ENCODE data around the gene CACNB2. TPM values are rescaled to one million over a fixed set of nuclear protein-coding genes. Genes with fewer than 3 reads are reported as not detected.
"Not testable (repeated sequence)": the region's sequence is repeated elsewhere in the genome, so short reads cannot be mapped to it uniquely, and the experiment has no call there.

CACNB2 gene
- total and polyA plus RNA-seq, 10 of the 15 experiments (the other 5 are each of a cell fraction or from before 2014, with no cell fraction given) = 0.62 to 8.1 (median 1.2) TPM

GRCh38 chr10:18204039-18204835, 64.0 kb downstream of the CACNB2 start:
- Histone ChIP-seq H3K4me1 (ENCODE audit: control insufficient read depth, insufficient read depth, low read length) (no peaks in the 10 kb centered on the region), H3K27me3 (replicated peaks in 1 of 2; ENCODE audit: control insufficient read depth in 2 of 2, insufficient read depth in 2 of 2, low read length in 1 of 2) (no peaks in the 10 kb centered on the region), H4K20me1 (ENCODE audit: control insufficient read depth, insufficient read depth) (no peaks in the 10 kb centered on the region), H3K9me3 (replicated peaks; ENCODE audit: control insufficient read depth, insufficient read depth, low read length) (no peaks in the 10 kb centered on the region), H3K4me3 (no peak overlapping the region), H3K36me3 (ENCODE audit: control insufficient read depth in 2 of 2, insufficient read depth in 2 of 2, low read length in 1 of 2) (no peaks in the 10 kb centered on the region), H3K9ac (ENCODE audit: control insufficient read depth, insufficient read depth, low read length) (no peak overlapping the region), H2AFZ (ENCODE audit: control insufficient read depth, low read depth, low read length) (no peak overlapping the region), H3K79me2 (ENCODE audit: control insufficient read depth, insufficient read depth, low read length) (no peaks in the 10 kb centered on the region), H3K27ac (ENCODE audit: control insufficient read depth, insufficient read depth) (no peak overlapping the region), H3K4me2 (ENCODE audit: control insufficient read depth, insufficient read depth) (no peak overlapping the region)
- WGBS (ENCODE audit: insufficient coverage, insufficient replicate concordance, low lambda C conversion rate, missing lambda C conversion rate) = 22% methylated on average over 6 of the region's 6 CpGs
- DNase-seq (ENCODE audit: low read depth, low spot score) (no peak), FAIRE-seq (no peak), ATAC-seq (no peak; the same call in 2 of the 3 replicates)
- no peak for TF ChIP-seq NFYB (IDR thresholded peaks at IDR 0.05; ENCODE audit: insufficient read depth, low read depth, low read length)
- ChIA-PET RAD21 (ENCODE audit: unreplicated experiment) (no interaction called here), SMC1A (ENCODE audit: uncharacterized antibody, unreplicated experiment) (no interaction called here), CTCF (interaction anchor here (1.6 kb wide), 1 partner anchor 10 kb away, joined by 6 read pairs; no protein-coding TSS in a partner anchor), POLR2A (no interaction called here)
- BruUV-seq (replicated peaks) = no TSS peak
- intact Hi-C loops (cut with micrococcal nuclease; ENCODE audit: unreplicated experiment) = no loop called here
- in situ Hi-C loops (cut with MboI) = no loop called here

DNA sequence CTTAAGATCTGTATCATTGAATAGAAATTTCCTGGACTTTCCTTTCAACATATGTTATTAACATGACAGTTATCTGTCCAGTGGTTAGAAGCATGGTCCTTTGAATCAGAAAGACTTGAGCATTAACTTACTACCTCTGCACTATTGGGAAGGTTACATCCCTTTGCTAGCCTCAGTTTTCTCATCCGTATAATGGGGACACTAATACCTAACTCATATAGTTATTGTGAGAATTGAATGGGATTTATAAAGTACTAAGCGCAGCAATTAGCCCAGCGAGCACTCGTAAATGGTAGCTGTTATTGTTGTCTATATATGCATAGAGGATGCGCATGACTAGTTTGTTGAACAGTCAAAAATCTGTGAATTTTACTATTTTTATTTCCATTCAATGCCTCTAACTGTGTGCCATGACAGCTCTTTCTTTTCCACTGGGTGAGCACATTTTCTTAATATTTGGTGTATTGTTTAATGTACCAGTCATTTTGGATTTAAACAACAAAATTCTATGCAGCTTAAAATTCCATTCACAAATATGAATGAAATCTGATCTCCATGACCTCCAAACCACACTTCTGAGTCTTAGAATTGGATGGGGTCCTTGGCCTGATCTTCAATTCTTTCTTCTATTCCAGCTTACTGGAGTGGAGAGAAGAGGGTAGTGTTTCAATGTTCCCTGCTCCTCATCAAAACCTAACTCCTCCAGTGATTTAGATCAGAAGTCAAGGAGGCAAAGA, 65.0 kb downstream of the CACNB2 start:
- ChIA-PET SMC1A (ENCODE audit: uncharacterized antibody, unreplicated experiment) (no interaction called here), RAD21 (ENCODE audit: unreplicated experiment) (no interaction called here), POLR2A (no interaction called here), CTCF (no interaction called here)
- Histone ChIP-seq H4K20me1 (ENCODE audit: control insufficient read depth, insufficient read depth) (no peaks in the 10 kb centered on the region), H3K9me3 (replicated peaks; ENCODE audit: control insufficient read depth, insufficient read depth, low read length) (no peaks in the 10 kb centered on the region), H3K36me3 (ENCODE audit: control insufficient read depth in 2 of 2, insufficient read depth in 2 of 2, low read length in 1 of 2) (no peaks in the 10 kb centered on the region), H3K27me3 (replicated peaks in 1 of 2; ENCODE audit: control insufficient read depth in 2 of 2, insufficient read depth in 2 of 2, low read length in 1 of 2) (no peaks in the 10 kb centered on the region), H3K4me3 (no peak overlapping the region), H3K4me1 (ENCODE audit: control insufficient read depth, insufficient read depth, low read length) (no peaks in the 10 kb centered on the region), H3K27ac (ENCODE audit: control insufficient read depth, insufficient read depth) (no peak overlapping the region), H3K9ac (ENCODE audit: control insufficient read depth, insufficient read depth, low read length) (no peak overlapping the region), H3K79me2 (ENCODE audit: control insufficient read depth, insufficient read depth, low read length) (no peaks in the 10 kb centered on the region), H3K4me2 (ENCODE audit: control insufficient read depth, insufficient read depth) (no peak overlapping the region), H2AFZ (ENCODE audit: control insufficient read depth, low read depth, low read length) (no peak overlapping the region)
- no peak for FAIRE-seq
- DNase-seq (ENCODE audit: low read depth, low spot score) = no peak
- intact Hi-C loops (cut with micrococcal nuclease; ENCODE audit: unreplicated experiment) (no loop called here), in situ Hi-C loops (cut with MboI) (no loop called here)
- BruUV-seq (replicated peaks) = no TSS peak
- TF ChIP-seq HSF1 (IDR thresholded peaks at IDR 0.05; ENCODE audit: low read depth, low read length) (no peak), RCOR1 (conservative IDR thresholded peaks at IDR 0.05; ENCODE audit: low read depth, low read length) (no peak), HDAC2 (IDR thresholded peaks at IDR 0.05) (no peak)
- ATAC-seq = no peak
- 65% methylated on average over 5 of the region's 5 CpGs for WGBS (ENCODE audit: insufficient coverage, insufficient replicate concordance, low lambda C conversion rate, missing lambda C conversion rate)

GRCh38 chr10:18208186-18208585, 68.0 kb downstream of the CACNB2 start:
- H3K27ac ChIP-seq (ENCODE audit: control insufficient read depth, insufficient read depth); H3K4me3 ChIP-seq; FAIRE-seq; POLR2A ChIA-PET; ATAC-seq; H3K9ac ChIP-seq (ENCODE audit: control insufficient read depth, insufficient read depth, low read length); BruUV-seq (replicated peaks); H3K4me2 ChIP-seq (ENCODE audit: control insufficient read depth, insufficient read depth); H2AFZ ChIP-seq (ENCODE audit: control insufficient read depth, low read depth, low read length); H3K79me2 ChIP-seq (ENCODE audit: control insufficient read depth, insufficient read depth, low read length); H3K36me3 ChIP-seq (ENCODE audit: control insufficient read depth in 2 of 2, insufficient read depth in 2 of 2, low read length in 1 of 2); intact Hi-C loops (cut with micrococcal nuclease; ENCODE audit: unreplicated experiment); H3K4me1 ChIP-seq (ENCODE audit: control insufficient read depth, insufficient read depth, low read length); H4K20me1 ChIP-seq (ENCODE audit: control insufficient read depth, insufficient read depth); H3K27me3 ChIP-seq (replicated peaks in 1 of 2; ENCODE audit: control insufficient read depth in 2 of 2, insufficient read depth in 2 of 2, low read length in 1 of 2); DNase-seq (ENCODE audit: low read depth, low spot score); in situ Hi-C loops (cut with MboI); H3K9me3 ChIP-seq (replicated peaks; ENCODE audit: control insufficient read depth, insufficient read depth, low read length): not testable (repeated sequence)
- CTCF ChIA-PET = interaction anchor here (0.7 to 1.2 kb wide), 3 partner anchors 8 to 416 kb away, joined by 3 to 4 read pairs (median 3); no protein-coding TSS in a partner anchor
- RAD21 ChIA-PET (ENCODE audit: unreplicated experiment) = interaction anchor here (1.5 kb wide), 1 partner anchor 8 kb away, joined by 5 read pairs; no protein-coding TSS in a partner anchor
- WGBS (ENCODE audit: insufficient coverage, insufficient replicate concordance, low lambda C conversion rate, missing lambda C conversion rate) = 46% methylated on average over 3 of the region's 3 CpGs
- SMC1A ChIA-PET (ENCODE audit: uncharacterized antibody, unreplicated experiment) = interaction anchor here (0.9 to 1.0 kb wide), 2 partner anchors 283 to 287 kb away, joined by 3 to 4 read pairs; no protein-coding TSS in a partner anchor

All from GM12878 (cell line).